BLaER1 treated with 17β-estradiol and CSF1 and Interleukin-3, amounts not matched to agents 10 nM and 100 nM (cell line): ENCODE measurements around the gene FBXO36.

ENCODE experiments used
- H3K27ac ChIP-seq, 11 experiments: shearing (Covaris generic); formaldehyde crosslinking; 2 replicates each; pipeline ENCODE4 v1.8.1; 2022
- H3K27me3 ChIP-seq, 11 experiments: shearing (Covaris generic); formaldehyde crosslinking; 2 replicates each; pipeline ENCODE4 v1.8.1; 2022
- H3K36me3 ChIP-seq, 11 experiments: shearing (Covaris generic); formaldehyde crosslinking; 2 replicates each; pipeline ENCODE4 v1.8.1; 2022
- H3K4me1 ChIP-seq, 10 experiments: shearing (Covaris generic); formaldehyde crosslinking; 2 replicates each; pipeline ENCODE4 v1.8.1; 2022
- H3K4me2 ChIP-seq, 11 experiments: shearing (Covaris generic); formaldehyde crosslinking; 2 replicates each; pipeline ENCODE4 v1.8.1; 2022
- H3K4me3 ChIP-seq, 10 experiments: shearing (Covaris generic); formaldehyde crosslinking; 2 replicates each; pipeline ENCODE4 v1.8.1; 2022
- H3K9ac ChIP-seq, 11 experiments: shearing (Covaris generic); formaldehyde crosslinking; 2 replicates each; pipeline ENCODE4 v1.8.1; 2022
- H3K9me3 ChIP-seq, 11 experiments: shearing (Covaris generic); formaldehyde crosslinking; replicated peaks in 1 of 11; 2 replicates each; pipeline ENCODE4 v1.8.1; 2022
- H4K20me1 ChIP-seq, 11 experiments: shearing (Covaris generic); formaldehyde crosslinking; 2 replicates each; pipeline ENCODE4 v1.8.1; 2022
- Cebpa-rat ChIP-seq, 11 experiments: shearing (Covaris generic); IDR thresholded peaks; 2 replicates each; pipeline ENCODE4 v1.8.1; 2022

FBXO36 gene

DNA sequence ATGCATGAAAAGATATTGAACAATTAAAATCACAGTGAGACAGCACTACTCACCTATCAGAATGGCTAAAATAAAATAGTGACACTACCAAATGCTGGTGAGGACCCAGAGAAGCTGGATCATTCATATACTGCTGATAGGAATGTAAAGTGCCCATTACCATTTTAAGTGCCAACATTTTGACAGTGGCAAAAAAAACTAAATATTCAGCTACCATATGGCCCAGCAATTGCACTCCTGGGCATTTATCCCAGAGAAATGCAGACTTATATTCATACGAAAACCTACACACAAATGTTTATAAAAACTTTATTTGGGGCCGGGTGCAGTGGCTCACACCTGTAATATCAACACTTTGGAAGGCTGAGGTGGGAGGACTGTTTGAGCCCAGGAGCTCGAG lies 47.6 kb downstream of the FBXO36 start:
- no peaks in the 10 kb centered on the region for H3K27me3 ChIP-seq
- no peaks in the 10 kb centered on the region for H3K4me1 ChIP-seq
- no peak for TF ChIP-seq Cebpa-rat (IDR thresholded peaks at IDR 0.05)
- H3K27ac ChIP-seq = no peak overlapping the region
- H3K4me3 ChIP-seq = no peak overlapping the region
- no peaks in the 10 kb centered on the region for H4K20me1 ChIP-seq
- no peak overlapping the region for H3K9ac ChIP-seq
- H3K9me3 ChIP-seq = no peaks in the 10 kb centered on the region
- no peaks in the 10 kb centered on the region; a peak in 1 of 22 replicates for H3K36me3 ChIP-seq
- no peak overlapping the region for H3K4me2 ChIP-seq

DNA sequence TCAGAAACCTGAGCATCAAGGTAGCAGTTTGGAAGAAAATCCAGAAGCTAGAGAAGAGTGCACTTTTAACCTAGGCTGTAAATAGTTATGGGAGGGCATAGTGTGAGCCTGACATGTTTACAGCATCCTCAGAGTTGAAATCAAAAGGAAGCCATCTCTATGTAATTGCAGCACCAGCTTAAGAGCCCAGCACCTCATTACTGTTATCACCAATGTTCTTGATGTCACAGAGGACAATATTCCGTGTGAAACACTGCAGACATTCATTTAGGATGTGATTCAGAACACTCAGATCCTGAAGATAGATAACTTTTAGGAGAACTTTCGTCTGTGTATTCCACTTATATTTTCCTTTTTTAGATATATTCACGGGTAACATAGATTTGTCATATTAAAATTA lies 48.1 kb downstream of the FBXO36 start:
- H3K4me2 ChIP-seq = no peak overlapping the region
- H3K4me1 ChIP-seq = no peaks in the 10 kb centered on the region
- no peak overlapping the region for H3K27ac ChIP-seq
- H3K27me3 ChIP-seq = no peaks in the 10 kb centered on the region
- H3K9me3 ChIP-seq = no peaks in the 10 kb centered on the region
- no peaks in the 10 kb centered on the region; a peak in 1 of 22 replicates for H3K36me3 ChIP-seq
- H3K9ac ChIP-seq = no peak overlapping the region
- no peak overlapping the region for H3K4me3 ChIP-seq
- H4K20me1 ChIP-seq = no peaks in the 10 kb centered on the region
- TF ChIP-seq Cebpa-rat (IDR thresholded peaks at IDR 0.05) = no peak

DNA sequence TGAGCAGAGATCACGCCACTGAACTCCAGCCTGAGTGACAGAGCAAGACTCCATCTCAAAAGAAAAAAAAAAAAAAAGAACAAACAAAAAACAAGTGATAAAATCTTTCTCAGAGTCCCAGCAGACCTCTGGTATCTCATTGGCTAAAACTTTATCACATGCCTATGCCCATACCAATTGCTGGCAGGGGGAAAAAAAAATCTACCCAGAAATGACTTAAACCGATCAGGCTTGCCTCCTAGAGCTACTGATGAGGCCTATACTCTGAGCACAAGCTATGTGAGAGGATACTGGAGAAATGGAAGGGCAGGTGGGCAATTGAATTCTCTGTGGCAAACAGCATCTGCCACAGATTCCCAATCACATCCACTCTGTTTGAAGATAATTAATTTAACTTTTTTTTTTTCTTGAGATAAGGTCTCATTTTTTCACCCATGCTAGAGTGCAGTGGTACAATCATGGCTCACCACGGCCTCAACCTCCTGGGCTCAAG lies 49.0 kb downstream of the FBXO36 start:
- Histone ChIP-seq H3K9me3 (no peaks in the 10 kb centered on the region), H3K27me3 (no peaks in the 10 kb centered on the region), H4K20me1 (no peaks in the 10 kb centered on the region), H3K36me3 (no peaks in the 10 kb centered on the region; a peak in 1 of 22 replicates), H3K27ac (no peak overlapping the region), H3K9ac (no peak overlapping the region), H3K4me2 (no peak overlapping the region), H3K4me1 (no peaks in the 10 kb centered on the region), H3K4me3 (no peak overlapping the region)
- TF ChIP-seq Cebpa-rat (IDR thresholded peaks at IDR 0.05) = no peak

DNA sequence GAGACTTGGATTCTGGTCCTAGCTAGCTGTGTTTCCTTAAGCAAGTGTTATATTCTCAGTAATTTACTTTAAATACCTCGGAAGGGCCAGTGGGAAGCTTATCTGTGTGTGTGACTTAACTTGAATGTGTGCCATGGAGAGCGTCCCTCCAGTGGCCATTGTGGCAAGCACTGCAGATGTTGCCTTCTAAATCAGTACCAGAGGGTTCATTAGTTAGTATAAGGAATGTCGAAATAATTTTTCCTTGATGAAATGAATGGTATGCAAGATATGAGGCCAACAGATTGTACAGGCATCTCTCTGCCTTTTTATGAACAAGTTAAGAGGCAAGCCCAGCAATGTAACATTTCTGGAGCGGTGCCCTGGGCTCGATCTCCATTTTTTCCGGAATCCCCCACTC lies 52.0 kb downstream of the FBXO36 start:
- no peaks in the 10 kb centered on the region for H4K20me1 ChIP-seq
- no peak overlapping the region for H3K4me2 ChIP-seq
- no peak overlapping the region for H3K4me3 ChIP-seq
- H3K27ac ChIP-seq = no peak overlapping the region
- H3K27me3 ChIP-seq = no peaks in the 10 kb centered on the region
- H3K9me3 ChIP-seq = no peaks in the 10 kb centered on the region
- no peak for TF ChIP-seq Cebpa-rat (IDR thresholded peaks at IDR 0.05)
- no peaks in the 10 kb centered on the region for H3K36me3 ChIP-seq
- no peak overlapping the region for H3K9ac ChIP-seq
- no peaks in the 10 kb centered on the region for H3K4me1 ChIP-seq

DNA sequence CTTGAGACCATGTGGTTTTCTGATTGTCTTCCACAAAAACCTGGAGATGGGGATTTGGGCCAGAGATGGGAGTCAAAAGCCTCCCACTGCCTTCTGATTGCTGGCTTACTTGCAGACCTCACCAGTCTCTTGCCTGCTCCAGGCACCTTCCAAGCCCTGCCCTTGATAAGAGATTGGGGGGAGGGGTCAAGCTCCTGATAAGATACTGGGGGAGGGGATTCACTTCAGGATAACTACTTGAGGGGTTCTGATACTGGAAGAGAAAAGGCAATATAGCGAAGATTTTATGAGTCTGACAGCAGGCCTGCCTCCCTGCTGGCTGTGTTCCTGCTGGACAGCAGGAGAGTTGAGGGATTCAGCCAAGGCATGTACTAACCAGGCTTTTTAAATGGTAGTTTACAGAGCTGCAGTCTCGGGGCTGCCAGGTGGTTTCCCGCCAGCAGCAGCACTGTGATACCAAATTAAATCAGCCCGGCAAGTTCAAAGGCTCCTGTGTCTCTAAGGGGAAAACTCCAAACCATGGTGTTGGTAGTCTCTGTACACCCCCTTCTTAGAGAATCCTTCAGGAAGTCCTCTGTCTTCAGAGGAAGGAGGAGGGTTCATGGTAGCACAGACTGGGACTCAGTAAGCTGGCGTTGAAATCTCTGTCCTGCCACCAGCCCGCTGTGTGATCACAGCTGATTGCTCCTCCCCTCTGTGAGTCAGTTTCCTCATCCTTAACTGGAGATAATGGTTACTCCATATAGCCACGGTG lies 58.3 kb downstream of the FBXO36 start:
- Histone ChIP-seq H4K20me1 (no peaks in the 10 kb centered on the region), H3K27me3 (no peaks in the 10 kb centered on the region), H3K4me2 (peak overlapping the region; percentile 46 to 74 (median 65)), H3K9ac (peak overlapping the region in 1 of 11 experiments; percentile 32; a peak in 2 of 22 replicates), H3K36me3 (no peaks in the 10 kb centered on the region), H3K4me3 (peak overlapping the region in 1 of 10 experiments; percentile 4; a peak in 1 of 20 replicates), H3K4me1 (peaks cover 12 to 16% (median 14%) of the 10 kb centered on the region in 10 experiments), H3K27ac (peak overlapping the region in 5 of 11 experiments; percentile 13 to 35 (median 21); a peak in 7 of 22 replicates), H3K9me3 (no peaks in the 10 kb centered on the region)
- no peak for TF ChIP-seq Cebpa-rat (IDR thresholded peaks at IDR 0.05)

DNA sequence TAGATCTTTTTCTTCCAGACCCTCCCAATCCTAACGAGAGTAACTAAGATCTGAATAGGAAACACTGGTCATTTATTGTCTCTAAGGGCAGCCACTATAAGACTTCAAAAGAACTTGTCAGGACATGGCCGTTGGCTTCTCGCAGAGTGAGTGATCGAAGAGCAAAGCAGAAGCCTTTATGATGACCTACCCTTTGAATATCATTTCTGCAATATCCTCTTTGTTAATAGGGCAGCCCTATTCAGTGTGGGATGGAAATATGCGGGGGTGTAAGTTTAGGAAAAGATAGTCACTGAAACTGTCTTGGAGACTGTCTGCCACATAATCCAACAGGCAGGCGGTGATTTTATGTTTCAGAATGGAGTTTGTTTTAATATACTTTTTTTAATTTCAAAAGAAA lies 70.9 kb downstream of the FBXO36 start:
- Histone ChIP-seq H3K9me3 (peaks cover 0 to 14% (median 7%) of the 10 kb centered on the region in 11 experiments; a peak in 10 of 22 replicates), H3K9ac (no peak overlapping the region), H3K36me3 (0 out of 22 replicates have a peak, but pooled peaks cover 0 to 3% (median 0%) of the 10 kb centered on the region in 11 experiments), H3K4me1 (no peaks in the 10 kb centered on the region), H3K4me3 (no peak overlapping the region), H4K20me1 (no peaks in the 10 kb centered on the region), H3K27ac (no peak overlapping the region), H3K27me3 (no peaks in the 10 kb centered on the region), H3K4me2 (no peak overlapping the region)
- TF ChIP-seq Cebpa-rat (IDR thresholded peaks at IDR 0.05) = no peak

DNA sequence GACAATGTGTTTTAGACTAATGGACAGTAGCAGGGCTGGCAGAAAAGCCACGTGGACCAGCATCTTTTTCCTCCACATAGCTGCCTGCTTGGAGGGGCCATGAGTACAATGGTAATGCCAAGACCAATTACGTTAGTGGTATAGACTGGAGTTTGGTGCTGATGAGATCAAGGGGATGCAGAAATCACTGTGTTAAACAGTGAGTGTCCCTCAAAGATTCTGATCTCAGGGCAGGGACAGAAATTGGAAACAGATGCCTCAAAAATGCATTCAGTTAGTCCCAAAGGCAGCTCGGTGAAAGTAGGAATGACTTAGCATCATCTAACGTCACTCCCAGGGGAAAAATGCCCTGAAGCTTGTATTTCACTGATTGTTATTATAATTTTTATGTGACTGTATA lies 74.0 kb downstream of the FBXO36 start:
- Histone ChIP-seq H3K36me3 (0 out of 22 replicates have a peak, but pooled peaks cover 0 to 1% (median 0%) of the 10 kb centered on the region in 11 experiments), H3K4me3 (no peak overlapping the region), H3K4me1 (peaks cover 0 to 12% (median 0%) of the 10 kb centered on the region in 10 experiments; a peak in 4 of 20 replicates), H3K27me3 (no peaks in the 10 kb centered on the region), H3K27ac (no peak overlapping the region), H3K9ac (no peak overlapping the region), H4K20me1 (no peaks in the 10 kb centered on the region), H3K4me2 (no peak overlapping the region), H3K9me3 (peaks cover 0 to 8% (median 4%) of the 10 kb centered on the region in 11 experiments; a peak in 10 of 22 replicates)
- no peak for TF ChIP-seq Cebpa-rat (IDR thresholded peaks at IDR 0.05)

DNA sequence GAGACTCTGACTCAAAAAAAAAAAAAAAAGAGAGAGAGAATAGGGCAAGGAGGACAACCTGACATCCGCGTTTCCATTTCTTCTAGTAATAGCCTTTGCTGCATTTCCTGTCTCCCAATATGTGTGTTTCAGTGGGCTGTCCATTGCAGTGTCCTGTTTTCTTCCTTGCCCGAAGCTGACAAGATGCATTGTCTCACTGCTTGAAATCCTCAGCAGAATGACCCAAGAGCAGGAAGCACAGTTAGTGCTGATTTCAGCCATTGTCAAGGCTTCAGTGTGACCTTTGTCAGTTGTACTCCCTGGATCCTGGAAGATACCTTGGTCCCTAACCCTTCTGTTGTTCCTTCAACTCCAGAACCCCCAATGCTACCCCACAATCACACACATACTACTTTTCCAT lies 75.3 kb downstream of the FBXO36 start:
- no peaks in the 10 kb centered on the region for H3K36me3 ChIP-seq
- no peaks in the 10 kb centered on the region for H3K9me3 ChIP-seq
- H3K27ac ChIP-seq = no peak overlapping the region
- no peak overlapping the region for H3K9ac ChIP-seq
- H3K4me2 ChIP-seq = no peak overlapping the region
- H3K4me1 ChIP-seq = peaks cover 0 to 12% (median 0%) of the 10 kb centered on the region in 10 experiments; a peak in 4 of 20 replicates
- no peak overlapping the region for H3K4me3 ChIP-seq
- no peaks in the 10 kb centered on the region for H3K27me3 ChIP-seq
- no peak for TF ChIP-seq Cebpa-rat (IDR thresholded peaks at IDR 0.05)
- no peaks in the 10 kb centered on the region for H4K20me1 ChIP-seq

DNA sequence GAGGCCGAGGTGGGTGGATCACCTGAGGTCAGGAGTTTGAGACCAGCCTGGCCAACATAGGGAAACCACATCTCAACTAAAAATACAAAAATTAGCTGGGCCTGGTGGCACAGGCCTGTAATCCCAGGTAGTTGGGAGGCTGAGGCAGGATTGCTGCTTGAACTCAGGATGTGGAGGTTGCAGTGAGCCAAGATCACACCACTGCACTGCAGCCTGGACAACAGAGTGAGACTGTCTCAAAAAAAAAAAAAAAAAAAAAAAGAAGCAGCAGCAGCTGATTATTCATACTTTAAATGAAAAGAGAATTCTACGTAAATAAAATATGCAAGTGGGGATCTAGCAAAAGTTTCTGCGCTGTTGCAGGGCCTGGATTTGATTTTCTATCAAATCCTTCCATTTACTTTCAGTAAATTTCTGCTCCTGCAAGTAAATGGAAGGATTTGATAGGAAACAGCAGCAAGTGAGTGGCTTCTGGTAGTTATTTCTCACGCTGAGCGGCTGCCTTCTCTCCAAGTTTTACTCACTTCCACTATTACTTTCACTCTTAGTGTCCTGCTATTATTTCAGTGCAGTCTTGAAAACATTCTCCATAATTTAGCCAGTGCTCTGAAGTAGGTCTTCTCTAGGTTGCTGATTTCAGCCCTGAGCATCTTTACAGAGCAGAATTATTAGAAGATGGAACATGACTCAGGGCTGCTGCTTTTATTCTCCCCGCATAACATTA lies 78.0 kb downstream of the FBXO36 start:
- H3K4me3 ChIP-seq = no peak overlapping the region
- no peak for TF ChIP-seq Cebpa-rat (IDR thresholded peaks at IDR 0.05)
- H3K27me3 ChIP-seq = no peaks in the 10 kb centered on the region
- H4K20me1 ChIP-seq = no peaks in the 10 kb centered on the region
- H3K4me1 ChIP-seq = peaks cover 0 to 12% (median 0%) of the 10 kb centered on the region in 10 experiments; a peak in 4 of 20 replicates
- no peak overlapping the region for H3K4me2 ChIP-seq
- H3K9ac ChIP-seq = no peak overlapping the region
- no peak overlapping the region for H3K27ac ChIP-seq
- H3K36me3 ChIP-seq = no peaks in the 10 kb centered on the region
- no peaks in the 10 kb centered on the region for H3K9me3 ChIP-seq
